Kidney (tissue), 14 donors: ENCODE data around the gene FBXO7. TPM values are rescaled to one million over a fixed set of nuclear protein-coding genes. Genes with fewer than 3 reads are reported as not detected.

ENCODE experiments used
- DNase-seq, 5 donors: peaks; one replicate each; pipeline ENCODE4 v3.0.0-alpha.2; 2013 to 2020
- FAIRE-seq: peaks from 2 replicates; lab custom pipeline; 2012; peaks lifted over from hg19 to GRCh38; lab: Jason Lieb, UNC
- H3K27ac ChIP-seq, 2 donors: one replicate each; pipeline ENCODE4 v1.7.0; 2013; ENCODE audit warnings: low read depth in 2 of 2, low read length in 2 of 2, inconsistent platforms in 1 of 2
- H3K27me3 ChIP-seq: one replicate; pipeline ENCODE4 v1.7.1; 2013; ENCODE audit warnings: low read length, inconsistent platforms; ENCODE audit not compliant: control insufficient read depth, insufficient read depth
- H3K36me3 ChIP-seq, 3 donors: one replicate each; pipeline versions ENCODE4 v1.7.0 to v1.7.1; 2013; ENCODE audit warnings: low read length in 3 of 3, control low read depth in 1 of 3, inconsistent platforms in 1 of 3; ENCODE audit not compliant: insufficient read depth in 3 of 3, control insufficient read depth in 2 of 3
- H3K4me1 ChIP-seq, 3 donors: one replicate each; pipeline versions ENCODE4 v1.7.0 to v1.7.1; 2013; ENCODE audit warnings: low read length in 3 of 3, inconsistent platforms in 1 of 3, low read depth in 1 of 3; ENCODE audit not compliant: control insufficient read depth in 2 of 3, insufficient read depth in 2 of 3
- H3K4me3 ChIP-seq, 3 donors: one replicate each; pipeline versions ENCODE4 v1.7.0 to v1.8.1; 2013; ENCODE audit warnings: low read length in 3 of 3, control low read depth in 1 of 3, inconsistent platforms in 1 of 3
- H3K9ac ChIP-seq, 3 donors: one replicate each; pipeline versions ENCODE4 v1.7.0 to v1.7.1; 2013; ENCODE audit warnings: low read length in 3 of 3, control low read depth in 1 of 3, inconsistent platforms in 1 of 3
- H3K9me3 ChIP-seq, 3 donors: one replicate each; pipeline versions ENCODE4 v1.7.0 to v1.7.1; 2013; ENCODE audit warnings: low read length in 3 of 3, control low read depth in 1 of 3, inconsistent platforms in 1 of 3; ENCODE audit not compliant: control insufficient read depth in 2 of 3, insufficient read depth in 1 of 3
- CTCF ChIP-seq: IDR thresholded peaks from 3 replicates; pipeline ENCODE4 v1.5.1; 2012; ENCODE audit warnings: mild to moderate bottlenecking, moderate library complexity, borderline replicate concordance; ENCODE audit not compliant: insufficient read depth; ENCODE audit errors: extremely low read depth
- intact Hi-C: fragments of 100-400 bp; cut with DNase I; formaldehyde crosslinking; loops from one replicate; pipeline ENCODE4 v1.11.1; 2022
- polyA plus RNA-seq: library from polyadenylated mRNA; stranded (reverse); fragments of 350-450 nt; fragmentation: Illumina TruSeq; extraction: RNeasy Lipid Tissue Mini Kit (QIAGEN cat#74804); gene quantifications from one replicate; pipeline ENCODE4 v1.2.3, GENCODE V29; 2014; ENCODE audit warnings: low read depth, low replicate concordance; ENCODE audit not compliant: insufficient read depth
- total RNA-seq: library from RNA; stranded (reverse); fragmentation: NEBNext Ultra II Directional; extraction: Animal tissue kit (Norgen Biotek cat#: 25700); gene quantifications from one replicate; pipeline ENCODE4 v1.2.1, GENCODE V29; 2021
- donor health status: control.
- donor health status: control.
- donor health status: control.
- donor health status: control.
- donor health status: control.
- donor health status: DM: yes; HTN: yes; CAD: no.
- donor health status: Normal renal cell carcinoma (clear cell type).

Gene FBXO7
- total and polyA plus RNA-seq, 2 donors from 2014 or later = 91.0 to 131 TPM

DNA sequence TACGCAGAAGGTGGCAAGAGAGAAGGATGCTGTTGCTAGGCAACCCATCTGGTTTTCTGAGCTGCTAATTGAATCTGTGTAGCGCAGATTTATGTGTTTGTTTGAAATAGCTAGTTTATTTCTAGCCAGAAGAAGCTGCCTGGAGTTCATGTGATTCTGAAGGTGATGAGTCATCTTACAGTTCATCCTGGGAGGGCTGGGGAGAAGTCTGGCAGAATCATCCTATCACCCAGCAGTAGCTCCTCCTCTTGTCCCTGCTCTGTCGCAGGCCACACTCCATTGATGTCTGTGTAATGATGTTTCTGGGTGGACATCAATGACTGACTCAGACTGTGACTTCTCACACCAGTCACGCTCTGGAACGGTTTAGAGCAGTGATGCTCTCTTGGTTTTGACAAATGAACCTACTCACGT lies 4.8 kb upstream of the FBXO7 start:
- Histone ChIP-seq H3K9ac (no peak overlapping the region), H3K4me1 (peaks cover 0 to 7% (median 0%) of the 10 kb centered on the region in 3 donors), H3K4me3 (no peak overlapping the region), H3K36me3 (no peaks in the 10 kb centered on the region), H3K27ac (no peak overlapping the region), H3K27me3 (no peaks in the 10 kb centered on the region), H3K9me3 (no peaks in the 10 kb centered on the region)
- no peak for FAIRE-seq
- peak in 2 of 5 donors; percentile 7 to 37 for DNase-seq
- TF ChIP-seq CTCF = no peak
- intact Hi-C loops = no loop called here

- H3K9ac ChIP-seq = peak overlapping the region in 1 of 3 donors; percentile 92
Measured at GRCh38 chr22:32473388-32473952, 1.1 kb upstream of the FBXO7 start.

GRCh38 chr22:32475468-32476010 lies 928 bp downstream of the FBXO7 start:
- no peak for TF ChIP-seq CTCF
- Histone ChIP-seq H3K9ac (peak overlapping the region; percentile 53 to 92 (median 87)), H3K27me3 (no peaks in the 10 kb centered on the region), H3K4me3 (peak overlapping the region; percentile 81 to 93 (median 81)), H3K27ac (peak overlapping the region; percentile 98), H3K9me3 (no peaks in the 10 kb centered on the region), H3K36me3 (peaks cover 0 to 3% (median 0%) of the 10 kb centered on the region in 3 donors), H3K4me1 (peaks cover 0 to 7% (median 5%) of the 10 kb centered on the region in 3 donors)
- peak in 4 of 5 donors; percentile 31 to 75 (median 63) for DNase-seq
- no peak for FAIRE-seq
- intact Hi-C loops = no loop called here

More at GRCh38 chr22:32473388-32473952, 1.1 kb upstream of the FBXO7 start:
- Histone ChIP-seq H3K4me3 (peak overlapping the region in 1 of 3 donors; percentile 93), H3K27me3 (no peaks in the 10 kb centered on the region), H3K9me3 (no peaks in the 10 kb centered on the region), H3K4me1 (peaks cover 0 to 7% (median 5%) of the 10 kb centered on the region in 3 donors), H3K36me3 (no peaks in the 10 kb centered on the region), H3K27ac (no peak overlapping the region)
- intact Hi-C loops = no loop called here
- peak; percentile 63 for TF ChIP-seq CTCF
- DNase-seq = peak in 4 of 5 donors; percentile 36 to 69 (median 62)
- no peak for FAIRE-seq
